B cell (primary cell): ENCODE measurements around the gene VIPR2. TPM values are rescaled to one million over a fixed set of nuclear protein-coding genes. Genes with fewer than 3 reads are reported as not detected.

ENCODE experiments used
- ATAC-seq: fragments of 200-7000 bp; cut with Tn5 transposase; one replicate; pipeline ENCODE4 v1.10.0; 2021; ENCODE audit warnings: low read depth, mild to moderate bottlenecking, moderate number of reproducible peaks, moderate library complexity
- CTCF ChIA-PET: fragments of 350-600 bp; sonication (Branson Sonifier 250); formaldehyde crosslinking; loops from one replicate; lab custom pipeline; 2021; ENCODE audit warnings: antibody characterized with exemption, inconsistent platforms; lab: Charles Lee
- POLR2A ChIA-PET: fragments of 350-600 bp; sonication (Branson Sonifier 250); formaldehyde crosslinking; loops from one replicate; lab custom pipeline; 2021; ENCODE audit warnings: antibody characterized with exemption; lab: Charles Lee
- DNase-seq: peaks from one replicate; pipeline ENCODE4 v3.0.0; 2013
- H2AFZ ChIP-seq: 2 replicates; pipeline ENCODE4 v1.6.1; 2012; ENCODE audit warnings: mild to moderate bottlenecking, low read depth, low read length; ENCODE audit not compliant: insufficient read depth, poor library complexity, severe bottlenecking
- H3K27ac ChIP-seq, 2 donors: 1 replicate in 1 of 2; 2 replicates in 1 of 2; pipeline ENCODE4 v1.5.1; 2012 to 2013; ENCODE audit warnings: low read length in 2 of 2, mild to moderate bottlenecking in 2 of 2, moderate library complexity in 1 of 2
- H3K27me3 ChIP-seq, 4 experiments: fragments of 200-600 bp in 1 of 4; sonication (generic) in 1 of 4; replicated peaks in 1 of 4; 1 replicate in 2 of 4; 2 replicates in 2 of 4; pipeline versions ENCODE4 v1.6.1 to v1.7.0; 2013 to 2016; ENCODE audit warnings: low read length in 3 of 4, mild to moderate bottlenecking in 2 of 4, mixed read lengths in 1 of 4, moderate library complexity in 1 of 4; ENCODE audit not compliant: insufficient read depth in 4 of 4, control insufficient read depth in 3 of 4; ENCODE audit errors: control extremely low read depth in 1 of 4
- H3K36me3 ChIP-seq, 2 experiments: replicated peaks in 1 of 2; 1 replicate in 1 of 2; 2 replicates in 1 of 2; pipeline versions ENCODE4 v1.6.1 to v1.7.1; 2013; ENCODE audit warnings: low read length in 1 of 2; ENCODE audit not compliant: insufficient read depth in 2 of 2, control insufficient read depth in 1 of 2; ENCODE audit errors: control extremely low read depth in 1 of 2, extremely low read depth in 1 of 2
- H3K4me1 ChIP-seq, 2 donors: fragments of 200-600 bp in 1 of 2; sonication (generic) in 1 of 2; 1 replicate in 1 of 2; 2 replicates in 1 of 2; pipeline versions ENCODE4 v1.5.1 to v1.6.1; 2013 to 2017; ENCODE audit warnings: low read length in 2 of 2; ENCODE audit not compliant: control insufficient read depth in 2 of 2, insufficient read depth in 2 of 2
- H3K4me2 ChIP-seq: replicated peaks from 2 replicates; pipeline ENCODE3; 2012; ENCODE audit warnings: mild to moderate bottlenecking, low read depth, low read length; ENCODE audit not compliant: poor library complexity, severe bottlenecking
- H3K4me3 ChIP-seq, 5 experiments: fragments of 200-600 bp in 1 of 5; sonication (generic) in 1 of 5; 1 replicate in 3 of 5; 2 replicates in 2 of 5; pipeline versions ENCODE4 v1.5.1 to v1.7.0; 2011 to 2016; ENCODE audit warnings: low read length in 4 of 5, mild to moderate bottlenecking in 4 of 5, low read depth in 2 of 5, control low read depth in 1 of 5, moderate library complexity in 1 of 5; ENCODE audit not compliant: insufficient read depth in 1 of 5; ENCODE audit errors: control extremely low read depth in 1 of 5, extremely low read depth in 1 of 5
- H3K79me2 ChIP-seq: fragments of 200-600 bp; sonication (generic); one replicate; pipeline ENCODE4 v1.6.0; 2016; ENCODE audit warnings: low read length; ENCODE audit not compliant: control insufficient read depth, insufficient read depth
- H3K9ac ChIP-seq: fragments of 200-600 bp; sonication (generic); 2 replicates; pipeline ENCODE4 v1.6.1; 2017; ENCODE audit warnings: mild to moderate bottlenecking, low read length, moderate library complexity
- H3K9me3 ChIP-seq, 3 donors: one replicate each; pipeline versions ENCODE4 v1.6.1 to v1.7.1; 2013; ENCODE audit warnings: low read length in 2 of 3; ENCODE audit not compliant: control insufficient read depth in 2 of 3, insufficient read depth in 1 of 3; ENCODE audit errors: control extremely low read depth in 1 of 3
- H4K20me1 ChIP-seq: 2 replicates; pipeline ENCODE4 v1.6.0; 2012; ENCODE audit warnings: mild to moderate bottlenecking, low read length; ENCODE audit not compliant: insufficient read depth, control insufficient read depth, poor library complexity, severe bottlenecking
- H3K27ac Mint-ChIP-seq: one replicate; pipeline ENCODE4 v1.8.0; 2021; ENCODE audit warnings: mixed read lengths
- H3K27me3 Mint-ChIP-seq: one replicate; pipeline ENCODE4 v1.8.0; 2021; ENCODE audit warnings: mixed read lengths
- H3K4me1 Mint-ChIP-seq: one replicate; pipeline ENCODE4 v1.8.0; 2021; ENCODE audit warnings: mixed read lengths
- H3K4me3 Mint-ChIP-seq: one replicate; pipeline ENCODE4 v1.8.0; 2021; ENCODE audit warnings: mixed read lengths
- H3K9me3 Mint-ChIP-seq: one replicate; pipeline ENCODE4 v1.8.0; 2022; ENCODE audit warnings: mixed read lengths; ENCODE audit not compliant: insufficient read depth
- EZH2 ChIP-seq: IDR thresholded peaks from 2 replicates; pipeline ENCODE4 v1.6.1; 2012; ENCODE audit warnings: borderline replicate concordance, low read depth, mild to moderate bottlenecking, moderate library complexity, low read length; ENCODE audit not compliant: insufficient read depth, poor library complexity, severe bottlenecking
- WGBS: methylation state at CpG from one replicate; pipeline ENCODE4 v1.1.5; 2013; ENCODE audit warnings: missing lambda C conversion rate; ENCODE audit not compliant: insufficient coverage; 5-methylcytosine and 5-hydroxymethylcytosine counted together
- intact Hi-C: fragments of 100-400 bp; cut with micrococcal nuclease; formaldehyde crosslinking; loops from one replicate; pipeline ENCODE4 v1.10.0; 2022
- polyA plus RNA-seq: library from polyadenylated mRNA; depleted of rRNA; stranded (reverse); fragments of >200 nt; gene quantifications from 2 replicates; pipeline ENCODE4 v1.2.3, GENCODE V29; 2012
- total RNA-seq, 2 donors: library from RNA; stranded (reverse); fragments of 120-200 nt in 1 of 2; gene quantifications; 1 replicate in 1 of 2; 2 replicates in 1 of 2; pipeline versions ENCODE4 v1.2.3 to v1.2.4, GENCODE V29; 2013 to 2022
- TF ChIP-seq, protein P1 (sequence below): fragments of 200-600 bp; IDR thresholded peaks from one replicate; pipeline ENCODE4 v1.8.0; 2022; ENCODE audit warnings: antibody characterized with exemption, mild to moderate bottlenecking

The VIPR2 gene
- total and polyA plus RNA-seq, 2 donors (not counting 1 experiment from before 2014, with no cell fraction given), result not detected

DNA sequence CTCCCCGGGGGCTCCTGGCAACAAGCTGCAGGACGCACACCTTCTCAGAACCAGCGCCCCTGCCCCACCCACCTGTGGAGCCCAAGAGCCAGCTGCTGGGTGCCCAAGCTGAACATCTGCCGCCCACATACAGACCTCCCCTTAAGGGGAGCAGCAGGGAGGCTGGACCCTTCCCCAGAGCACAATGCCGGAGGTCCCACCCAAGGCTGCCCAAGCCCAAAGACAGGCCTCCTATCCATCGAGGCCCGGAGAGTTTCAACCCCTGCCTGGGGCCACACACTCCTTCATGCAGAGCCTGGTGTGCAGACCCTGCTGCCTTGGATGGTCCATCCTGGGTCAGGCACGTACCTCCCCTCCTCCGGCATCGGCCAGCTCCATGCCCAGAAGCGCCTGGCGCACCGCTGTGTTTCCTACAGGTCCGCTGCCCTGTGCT, 48.7 kb downstream of the VIPR2 start:
- no peaks in the 10 kb centered on the region for H3K9me3 Mint-ChIP-seq
- ATAC-seq (no peak), DNase-seq (no peak)
- Histone ChIP-seq H3K9me3 (no peaks in the 10 kb centered on the region), H3K4me1 (no peaks in the 10 kb centered on the region), H3K4me2 (no peak overlapping the region), H3K27ac (no peak overlapping the region), H3K9ac (no peak overlapping the region), H3K36me3 (no peaks in the 10 kb centered on the region), H3K27me3 (no peaks in the 10 kb centered on the region), H2AFZ (no peak overlapping the region), H3K4me3 (no peak overlapping the region), H4K20me1 (no peaks in the 10 kb centered on the region), H3K79me2 (no peaks in the 10 kb centered on the region)
- WGBS, result 92% methylated on average over 13 of the region's 14 CpGs
- H3K27ac Mint-ChIP-seq, result no peak overlapping the region
- no peaks in the 10 kb centered on the region for H3K27me3 Mint-ChIP-seq
- no peaks in the 10 kb centered on the region for H3K4me1 Mint-ChIP-seq
- intact Hi-C loops, result no loop called here
- H3K4me3 Mint-ChIP-seq, result no peak overlapping the region
- ChIA-PET POLR2A (no interaction called here), CTCF (no interaction called here)
- TF ChIP-seq, protein P1, sequence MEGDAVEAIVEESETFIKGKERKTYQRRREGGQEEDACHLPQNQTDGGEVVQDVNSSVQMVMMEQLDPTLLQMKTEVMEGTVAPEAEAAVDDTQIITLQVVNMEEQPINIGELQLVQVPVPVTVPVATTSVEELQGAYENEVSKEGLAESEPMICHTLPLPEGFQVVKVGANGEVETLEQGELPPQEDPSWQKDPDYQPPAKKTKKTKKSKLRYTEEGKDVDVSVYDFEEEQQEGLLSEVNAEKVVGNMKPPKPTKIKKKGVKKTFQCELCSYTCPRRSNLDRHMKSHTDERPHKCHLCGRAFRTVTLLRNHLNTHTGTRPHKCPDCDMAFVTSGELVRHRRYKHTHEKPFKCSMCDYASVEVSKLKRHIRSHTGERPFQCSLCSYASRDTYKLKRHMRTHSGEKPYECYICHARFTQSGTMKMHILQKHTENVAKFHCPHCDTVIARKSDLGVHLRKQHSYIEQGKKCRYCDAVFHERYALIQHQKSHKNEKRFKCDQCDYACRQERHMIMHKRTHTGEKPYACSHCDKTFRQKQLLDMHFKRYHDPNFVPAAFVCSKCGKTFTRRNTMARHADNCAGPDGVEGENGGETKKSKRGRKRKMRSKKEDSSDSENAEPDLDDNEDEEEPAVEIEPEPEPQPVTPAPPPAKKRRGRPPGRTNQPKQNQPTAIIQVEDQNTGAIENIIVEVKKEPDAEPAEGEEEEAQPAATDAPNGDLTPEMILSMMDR, result no peak
- no peak for TF ChIP-seq EZH2

- WGBS, result 88% methylated on average over 10 of the region's 17 CpGs
- H3K4me3 ChIP-seq, result no peak overlapping the region
- Mint-ChIP-seq H3K27me3 (no peaks in the 10 kb centered on the region), H3K27ac (no peak overlapping the region), H3K4me3 (no peak overlapping the region), H3K9me3 (no peaks in the 10 kb centered on the region), H3K4me1 (no peaks in the 10 kb centered on the region)
- H4K20me1 ChIP-seq, result no peaks in the 10 kb centered on the region
- no peaks in the 10 kb centered on the region for H3K9me3 ChIP-seq
- no peak for TF ChIP-seq EZH2
- TF ChIP-seq, protein P1, result no peak
- POLR2A ChIA-PET, result no interaction called here
- no peaks in the 10 kb centered on the region for H3K79me2 ChIP-seq
- CTCF ChIA-PET, result no interaction called here
- ATAC-seq, result no peak
- H3K27me3 ChIP-seq, result no peaks in the 10 kb centered on the region
- H3K4me1 ChIP-seq, result no peaks in the 10 kb centered on the region
- no peak overlapping the region for H3K4me2 ChIP-seq
- intact Hi-C loops, result no loop called here
- no peak for DNase-seq
- H3K9ac ChIP-seq, result no peak overlapping the region
- no peaks in the 10 kb centered on the region for H3K36me3 ChIP-seq
- no peak overlapping the region for H3K27ac ChIP-seq
- no peak overlapping the region for H2AFZ ChIP-seq
Measured at GRCh38 chr7:159094919-159095915, 49.5 kb downstream of the VIPR2 start.
